K562 (cell line): ENCODE results near the gene KIAA0513. TPM values are rescaled to one million over a fixed set of nuclear protein-coding genes. Genes with fewer than 3 reads are reported as not detected.

Experiments
- BRCA1 ChIP-seq, 2 experiments: fragments of 450-650 bp in 1 of 2; sonication (generic) in 1 of 2; formaldehyde crosslinking in 1 of 2; IDR thresholded peaks; 2 replicates each; pipeline versions ENCODE4 v1.5.0 to v1.6.1; 2017 to 2020; ENCODE audit warnings: mild to moderate bottlenecking in 1 of 2, missing genetic modification reagents in 1 of 2
- BRD4 ChIP-seq: fragments of 200-600 bp; sonication (generic); IDR thresholded peaks from 2 replicates; pipeline ENCODE4 v1.6.1; 2017; ENCODE audit warnings: inconsistent platforms
- BRD9 ChIP-seq: fragments of 450-650 bp; IDR thresholded peaks from 2 replicates; pipeline ENCODE4 v1.6.1; 2018; ENCODE audit warnings: low read depth; ENCODE audit not compliant: partially characterized antibody
- BRF1 ChIP-seq: IDR thresholded peaks from 3 replicates; pipeline ENCODE4 v1.6.1; 2011; ENCODE audit warnings: borderline replicate concordance, mild to moderate bottlenecking; ENCODE audit not compliant: insufficient read length; ENCODE audit errors: extremely low read depth
- CBX1 ChIP-seq: sonication (generic); IDR thresholded peaks from 2 replicates; pipeline ENCODE4 v1.6.1; 2016; ENCODE audit warnings: antibody characterized with exemption, low read depth, mild to moderate bottlenecking
- CEBPB ChIP-seq: fragments of 450-650 bp; IDR thresholded peaks from 2 replicates; pipeline ENCODE4 v1.6.1; 2016; ENCODE audit warnings: missing genetic modification characterization, missing compliant biosample characterization
- DEAF1 ChIP-seq: fragments of 450-650 bp; formaldehyde crosslinking; IDR thresholded peaks from 2 replicates; pipeline ENCODE4 v1.4.0; 2020; ENCODE audit warnings: mild to moderate bottlenecking, moderate library complexity
- GTF2F1 ChIP-seq: IDR thresholded peaks from 2 replicates; pipeline ENCODE4 v1.6.1; 2011; ENCODE audit warnings: low read depth, low read length, improper control_type of control experiment
- HNRNPK ChIP-seq: fragments of 200-400 bp; formaldehyde crosslinking; IDR thresholded peaks from one replicate; pipeline ENCODE4 v1.6.1; 2018; ENCODE audit warnings: mild to moderate bottlenecking, low read depth, low read length; ENCODE audit not compliant: poor library complexity, severe bottlenecking
- JUNB ChIP-seq: fragments of 450-650 bp; formaldehyde crosslinking; conservative IDR thresholded peaks from 2 replicates; pipeline ENCODE4 v1.4.0; 2020; ENCODE audit warnings: mild to moderate bottlenecking
- KAT2B ChIP-seq: IDR thresholded peaks from one replicate; pipeline ENCODE4 v1.6.1; 2012; ENCODE audit warnings: low read depth, mild to moderate bottlenecking, control low read depth, inconsistent platforms, low read length, moderate library complexity
- MAFG ChIP-seq: fragments of 450-650 bp; conservative IDR thresholded peaks from 2 replicates; pipeline ENCODE4 v1.6.1; 2016; ENCODE audit warnings: missing genetic modification characterization, missing compliant biosample characterization
- NBN ChIP-seq: fragments of 450-650 bp; IDR thresholded peaks from 2 replicates; pipeline ENCODE4 v1.6.1; 2016; ENCODE audit warnings: low read depth, mild to moderate bottlenecking
- POU5F1 ChIP-seq: fragments of 150-350 bp; IDR thresholded peaks from 2 replicates; pipeline ENCODE4 v1.6.1; 2014; ENCODE audit warnings: borderline replicate concordance, low read length, low read depth, mild to moderate bottlenecking; ENCODE audit not compliant: partially characterized antibody
- SAFB ChIP-seq: fragments of 200-400 bp; formaldehyde crosslinking; IDR thresholded peaks from 2 replicates; pipeline ENCODE4 v1.6.1; 2017; ENCODE audit warnings: low read depth, low read length, borderline replicate concordance
- SMAD4 ChIP-seq: fragments of 250-450 bp; sonication (Bioruptor Pico); conservative IDR thresholded peaks from 2 replicates; pipeline ENCODE4 v1.8.0; 2021; ENCODE audit warnings: inconsistent platforms, mild to moderate bottlenecking, moderate library complexity
- SRF ChIP-seq, 2 experiments: fragments of 250-450, 450-650 bp in 1 of 2; sonication (Bioruptor Pico) in 1 of 2; sonication (generic) in 1 of 2; formaldehyde crosslinking; IDR thresholded peaks; 2 replicates each; pipeline versions ENCODE4 v1.5.0 to v1.5.1; 2020 to 2022; ENCODE audit warnings: mild to moderate bottlenecking in 1 of 2, missing genetic modification reagents in 1 of 2
- THRA ChIP-seq: fragments of 450-650 bp; IDR thresholded peaks from 2 replicates; pipeline ENCODE4 v1.6.1; 2017; ENCODE audit warnings: mild to moderate bottlenecking, moderate library complexity
- TRIM24 ChIP-seq, 2 experiments: fragments of 450-650 bp; IDR thresholded peaks; 2 replicates each; pipeline ENCODE4 v1.6.1; 2016
- ZBTB17 ChIP-seq: fragments of 450-650 bp; formaldehyde crosslinking; IDR thresholded peaks from 2 replicates; pipeline ENCODE4 v1.4.0; 2020; ENCODE audit warnings: mild to moderate bottlenecking
- ZNF124 ChIP-seq: sonication (generic); formaldehyde crosslinking; IDR thresholded peaks from 2 replicates; pipeline ENCODE4 v1.8.1; 2022; ENCODE audit warnings: missing genetic modification reagents
- ZNF239 ChIP-seq: fragments of 250-450 bp; sonication (Bioruptor Pico); IDR thresholded peaks from 2 replicates; pipeline ENCODE4 v1.4.0; 2020; ENCODE audit warnings: mild to moderate bottlenecking
- ZNF589 ChIP-seq: fragments of 200-800 bp; sonication (Bioruptor generic); IDR thresholded peaks from 2 replicates; pipeline ENCODE4 v1.6.1; 2016; ENCODE audit warnings: low read depth, missing genetic modification characterization, missing compliant biosample characterization
- polyA plus RNA-seq, 8 experiments: library from polyadenylated mRNA; depleted of rRNA in 4 of 8; stranded (reverse) in 5 of 8; unstranded in 3 of 8; fragments of >200 nt; fragmentation: Nextera tagmentation in 2 of 8; fragmentation: Illumina TruSeq in 1 of 8; extraction: Ambion mirVana in 2 of 8; extraction: Trizol in 1 of 8; gene quantifications; 2 replicates each; pipeline versions ENCODE4 v1.2.1 to v1.2.3, GENCODE V29; 2011 to 2014; ENCODE audit warnings: inconsistent platforms in 1 of 8, missing spikeins in 1 of 8
- total RNA-seq, 7 experiments: library from RNA; depleted of rRNA in 6 of 7; stranded (reverse); fragments of >200 nt in 6 of 7; fragmentation: Illumina TruSeq in 2 of 7; extraction: Trizol in 2 of 7; gene quantifications; 2 replicates each; pipeline versions ENCODE4 v1.2.1 to v1.2.3, GENCODE V29; 2011 to 2021; ENCODE audit warnings: low replicate concordance in 1 of 7
- TF ChIP-seq, protein P1 (sequence below): fragments of 450-650 bp; formaldehyde crosslinking; IDR thresholded peaks from 2 replicates; pipeline ENCODE4 v1.4.0; 2020; ENCODE audit warnings: mild to moderate bottlenecking, moderate library complexity

KIAA0513 gene
- total and polyA plus RNA-seq, 9 of the 15 experiments (the other 6 are each of a cell fraction or from before 2014, with no cell fraction given) = 0.18 to 13.7 (median 10.2) TPM

- TF ChIP-seq NBN (peak; percentile 99), GTF2F1 (peak; percentile 58; the same call in 1 of the 2 replicates), BRD4 (peak; percentile 84), SRF (CRISPR knock-in tag; IDR thresholded peaks at IDR 0.05) (0 out of 4 replicates have a peak, but pooled peaks of 1 of the 2 experiments have one; percentile 48), SAFB (no peak), CEBPB (tag) (no peak), ZBTB17 (peak; percentile 79), ZNF124 (CRISPR knock-in tag) (no peak), SMAD4 (CRISPR knock-in tag) (peak; percentile 85), DEAF1 (peak; percentile 48; the same call in 1 of the 2 replicates), MAFG (no peak), BRF1 (no peak), THRA (no peak), JUNB (CRISPR knock-in tag) (peak; percentile 65; the same call in 1 of the 2 replicates), CBX1 (peak; percentile 35; the same call in 1 of the 2 replicates), POU5F1 (peak; percentile 63), HNRNPK (no peak), KAT2B (no peak), BRCA1 (IDR thresholded peaks at IDR 0.05) (no peak), BRCA1 (CRISPR knock-in tag; IDR thresholded peaks at IDR 0.05) (no peak), ZNF239 (CRISPR knock-in tag) (peak; percentile 51; the same call in 1 of the 2 replicates), ZNF589 (CRISPR knock-in tag) (no peak; the same call in 1 of the 2 replicates), BRD9 (peak; percentile 73), TRIM24 (IDR thresholded peaks at IDR 0.05) (peak in 1 of 2 experiments; percentile 50; a peak in 1 of 4 replicates)
- TF ChIP-seq, protein P1, sequence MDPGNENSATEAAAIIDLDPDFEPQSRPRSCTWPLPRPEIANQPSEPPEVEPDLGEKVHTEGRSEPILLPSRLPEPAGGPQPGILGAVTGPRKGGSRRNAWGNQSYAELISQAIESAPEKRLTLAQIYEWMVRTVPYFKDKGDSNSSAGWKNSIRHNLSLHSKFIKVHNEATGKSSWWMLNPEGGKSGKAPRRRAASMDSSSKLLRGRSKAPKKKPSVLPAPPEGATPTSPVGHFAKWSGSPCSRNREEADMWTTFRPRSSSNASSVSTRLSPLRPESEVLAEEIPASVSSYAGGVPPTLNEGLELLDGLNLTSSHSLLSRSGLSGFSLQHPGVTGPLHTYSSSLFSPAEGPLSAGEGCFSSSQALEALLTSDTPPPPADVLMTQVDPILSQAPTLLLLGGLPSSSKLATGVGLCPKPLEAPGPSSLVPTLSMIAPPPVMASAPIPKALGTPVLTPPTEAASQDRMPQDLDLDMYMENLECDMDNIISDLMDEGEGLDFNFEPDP (CRISPR knock-in tag) = 0 out of 2 replicates have a peak, but pooled peaks have one; percentile 63
Measured at GRCh38 chr16:85010931-85011845, 16.4 kb upstream of the KIAA0513 start, which contains the start of gene ZDHHC7 (continued).
